Bronchial epithelial cell (primary cell): ENCODE measurements around the gene SMIM35. TPM values are rescaled to one million over a fixed set of nuclear protein-coding genes. Genes with fewer than 3 reads are reported as not detected.

ENCODE experiments used
- DNase-seq: peaks from one replicate; pipeline ENCODE4 v3.0.0-alpha.2; 2010; ENCODE audit warnings: low read depth
- FAIRE-seq: peaks from 2 replicates; lab custom pipeline; 2011; peaks lifted over from hg19 to GRCh38; lab: Jason Lieb, UNC
- H3K27me3 ChIP-seq: 2 replicates; pipeline ENCODE4 v1.5.1; 2011; ENCODE audit warnings: low read length; ENCODE audit not compliant: control insufficient read depth, insufficient read depth
- H3K36me3 ChIP-seq: 2 replicates; pipeline ENCODE4 v1.5.1; 2011; ENCODE audit warnings: low read length; ENCODE audit not compliant: control insufficient read depth, insufficient read depth
- H3K4me3 ChIP-seq: 2 replicates; pipeline ENCODE4 v1.5.1; 2011; ENCODE audit warnings: mild to moderate bottlenecking, low read depth, low read length, control low read depth
- total RNA-seq: library from RNA; depleted of rRNA; stranded (reverse); fragments of >200 nt; gene quantifications from 2 replicates; pipeline ENCODE4 v1.2.1, GENCODE V29; 2014
- TF ChIP-seq, protein P1 (sequence below): IDR thresholded peaks from 2 replicates; pipeline ENCODE4 v1.5.1; 2011; ENCODE audit warnings: mild to moderate bottlenecking, moderate library complexity, low read length, control low read depth, inconsistent platforms; ENCODE audit not compliant: insufficient read depth, severe bottlenecking

SMIM35 gene
- total RNA-seq, 1 donor from 2014 or later, result not detected

- Histone ChIP-seq H3K4me3 (no peak overlapping the region), H3K36me3 (no peaks in the 10 kb centered on the region), H3K27me3 (peaks cover 6% of the 10 kb centered on the region)
- FAIRE-seq, result no peak
- no peak for DNase-seq
- TF ChIP-seq, protein P1, sequence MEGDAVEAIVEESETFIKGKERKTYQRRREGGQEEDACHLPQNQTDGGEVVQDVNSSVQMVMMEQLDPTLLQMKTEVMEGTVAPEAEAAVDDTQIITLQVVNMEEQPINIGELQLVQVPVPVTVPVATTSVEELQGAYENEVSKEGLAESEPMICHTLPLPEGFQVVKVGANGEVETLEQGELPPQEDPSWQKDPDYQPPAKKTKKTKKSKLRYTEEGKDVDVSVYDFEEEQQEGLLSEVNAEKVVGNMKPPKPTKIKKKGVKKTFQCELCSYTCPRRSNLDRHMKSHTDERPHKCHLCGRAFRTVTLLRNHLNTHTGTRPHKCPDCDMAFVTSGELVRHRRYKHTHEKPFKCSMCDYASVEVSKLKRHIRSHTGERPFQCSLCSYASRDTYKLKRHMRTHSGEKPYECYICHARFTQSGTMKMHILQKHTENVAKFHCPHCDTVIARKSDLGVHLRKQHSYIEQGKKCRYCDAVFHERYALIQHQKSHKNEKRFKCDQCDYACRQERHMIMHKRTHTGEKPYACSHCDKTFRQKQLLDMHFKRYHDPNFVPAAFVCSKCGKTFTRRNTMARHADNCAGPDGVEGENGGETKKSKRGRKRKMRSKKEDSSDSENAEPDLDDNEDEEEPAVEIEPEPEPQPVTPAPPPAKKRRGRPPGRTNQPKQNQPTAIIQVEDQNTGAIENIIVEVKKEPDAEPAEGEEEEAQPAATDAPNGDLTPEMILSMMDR, result no peak
These were observed 110.3 kb downstream of the SMIM35 start for GRCh38 chr11:117976445-117976844.

- Histone ChIP-seq H3K4me3 (no peak overlapping the region), H3K36me3 (no peaks in the 10 kb centered on the region), H3K27me3 (no peaks in the 10 kb centered on the region)
- TF ChIP-seq, protein P1, result no peak
- no peak for DNase-seq
- no peak for FAIRE-seq
These were observed 113.3 kb downstream of the SMIM35 start for GRCh38 chr11:117973503-117973860.

DNA sequence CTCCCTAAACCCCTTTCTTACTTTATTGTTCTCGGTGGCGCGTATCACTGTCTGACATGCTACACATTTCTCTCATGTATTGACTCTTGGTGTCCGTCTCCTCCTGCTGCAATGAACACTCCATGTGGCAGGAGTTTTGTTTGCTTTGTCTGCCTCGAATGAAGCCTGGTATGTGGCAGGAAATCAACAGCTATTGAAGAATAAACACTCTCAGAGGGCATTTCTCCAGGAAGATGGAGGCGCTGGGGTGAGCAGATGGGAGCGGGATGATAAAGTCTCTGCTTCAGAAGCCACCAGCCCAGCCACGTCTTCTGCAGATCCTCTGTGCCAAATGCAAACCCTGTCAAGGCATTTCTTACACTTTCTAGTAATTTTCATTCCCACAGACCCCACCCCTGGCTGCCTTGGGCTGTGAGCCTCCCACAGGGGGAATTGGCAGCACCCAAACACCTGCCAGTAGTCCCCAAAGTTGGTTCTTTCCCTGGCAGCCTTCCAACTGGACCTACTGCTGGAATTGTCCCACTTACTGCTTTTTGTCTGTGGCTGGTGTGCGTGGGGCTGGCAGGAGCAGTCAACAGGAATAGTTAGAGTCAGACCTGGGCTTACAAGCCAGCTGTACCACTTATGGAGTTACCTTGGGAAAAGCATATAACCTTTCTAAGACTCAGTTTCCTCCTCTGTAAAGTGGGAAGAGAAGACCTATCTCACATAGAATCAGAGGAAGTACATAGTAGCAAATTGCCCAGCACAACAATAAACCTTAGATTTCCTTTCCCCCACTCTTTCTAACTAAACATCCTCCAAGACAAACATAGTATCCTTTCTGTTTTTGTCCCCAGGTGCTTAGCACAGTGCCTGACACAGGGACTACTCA lies 113.9 kb downstream of the SMIM35 start:
- no peaks in the 10 kb centered on the region for H3K27me3 ChIP-seq
- TF ChIP-seq, protein P1, result no peak
- FAIRE-seq, result no peak

GRCh38 chr11:117972044-117972443 lies 114.7 kb downstream of the SMIM35 start:
- FAIRE-seq (no peak), DNase-seq (no peak)
- Histone ChIP-seq H3K4me3 (no peak overlapping the region), H3K36me3 (no peaks in the 10 kb centered on the region), H3K27me3 (no peaks in the 10 kb centered on the region)
- TF ChIP-seq, protein P1, result no peak

More for the DNA sequence above, 113.9 kb downstream of the SMIM35 start:
- DNase-seq, result peak; percentile 18
- H3K4me3 ChIP-seq, result no peak overlapping the region
- H3K36me3 ChIP-seq, result no peaks in the 10 kb centered on the region

- DNase-seq (peak; percentile 80), FAIRE-seq (peak; percentile 40)
- H3K4me3 ChIP-seq, result no peak overlapping the region
- no peaks in the 10 kb centered on the region for H3K27me3 ChIP-seq
- H3K36me3 ChIP-seq, result no peaks in the 10 kb centered on the region
- TF ChIP-seq, protein P1, result no peak
These were observed 116.3 kb downstream of the SMIM35 start for GRCh38 chr11:117970400-117971024.
